OCI-LY7 (cell line): Measurements from ENCODE around the gene DAB1. TPM values are rescaled to one million over a fixed set of nuclear protein-coding genes. Genes with fewer than 3 reads are reported as not detected.

Experiments
- BruUV-seq: library from RNA; stranded (reverse); fragments of 400-500 nt; replicated peaks from 2 replicates; lab custom pipeline; 2021; lab: Mats Ljungman, UMichigan
- CTCF ChIA-PET: fragments of 300-600 bp; sonication (Branson Sonifier 250); formaldehyde crosslinking; loops from one replicate; lab custom pipeline; 2022; ENCODE audit warnings: antibody characterized with exemption; ENCODE audit not compliant: unreplicated experiment; lab: Charles Lee
- POLR2A ChIA-PET: fragments of 300-600 bp; sonication (Branson Sonifier 250); formaldehyde crosslinking; loops from one replicate; lab custom pipeline; 2022; ENCODE audit warnings: antibody characterized with exemption; lab: Charles Lee
- DNase-seq: peaks from one replicate; pipeline ENCODE4 v3.0.0-alpha.2; 2015; ENCODE audit warnings: low spot score
- H2AFZ ChIP-seq: fragments of 200-600 bp; sonication (generic), shearing (Covaris generic); 2 replicates; pipeline ENCODE4 v1.6.1; 2014; ENCODE audit warnings: mild to moderate bottlenecking, antibody characterized with exemption, low read length, moderate library complexity
- H3K27ac ChIP-seq: fragments of 200-600 bp; sonication (generic); 2 replicates; pipeline ENCODE4 v1.5.1; 2014; ENCODE audit warnings: mixed run types, low read depth, mild to moderate bottlenecking, moderate library complexity, low read length, inconsistent platforms; ENCODE audit not compliant: poor library complexity, severe bottlenecking
- H3K36me3 ChIP-seq: fragments of 200-600 bp; sonication (generic); 2 replicates; pipeline ENCODE4 v1.6.1; 2014; ENCODE audit warnings: mild to moderate bottlenecking, antibody characterized with exemption, low read length, moderate library complexity, mixed read lengths; ENCODE audit not compliant: insufficient read depth
- H3K4me1 ChIP-seq: fragments of 200-600 bp; sonication (generic); 2 replicates; pipeline ENCODE4 v1.5.1; 2014; ENCODE audit warnings: mild to moderate bottlenecking, low read length; ENCODE audit not compliant: insufficient read depth, poor library complexity, severe bottlenecking
- H3K4me2 ChIP-seq: fragments of 200-600 bp; sonication (generic); 2 replicates; pipeline ENCODE4 v1.6.1; 2014; ENCODE audit warnings: mild to moderate bottlenecking, low read length
- H3K4me3 ChIP-seq: fragments of 200-600 bp; sonication (generic); 2 replicates; pipeline ENCODE4 v1.5.1; 2014; ENCODE audit warnings: mild to moderate bottlenecking, low read depth, low read length; ENCODE audit not compliant: poor library complexity, severe bottlenecking
- H3K79me2 ChIP-seq: fragments of 200-600 bp; sonication (generic); 2 replicates; pipeline ENCODE4 v1.6.1; 2016; ENCODE audit warnings: low read depth, mild to moderate bottlenecking, low read length, moderate library complexity, mixed read lengths; ENCODE audit not compliant: insufficient read depth
- H3K9me2 ChIP-seq: fragments of 200-600 bp; sonication (generic); 2 replicates; pipeline ENCODE4 v1.6.1; 2016; ENCODE audit warnings: mild to moderate bottlenecking, low read length, mixed read lengths; ENCODE audit not compliant: insufficient read depth
- H3K9me3 ChIP-seq: fragments of 200-600 bp; sonication (generic); 2 replicates; pipeline ENCODE4 v1.6.1; 2014; ENCODE audit warnings: mild to moderate bottlenecking, mixed run types, low read length, mixed read lengths
- H4K20me1 ChIP-seq: fragments of 200-600 bp; sonication (generic); 2 replicates; pipeline ENCODE4 v1.6.1; 2014; ENCODE audit warnings: mild to moderate bottlenecking, antibody characterized with exemption, low read length, moderate library complexity, mixed read lengths; ENCODE audit not compliant: insufficient read depth
- CTCF ChIP-seq: fragments of 200-600 bp; sonication (generic); conservative IDR thresholded peaks from 2 replicates; pipeline ENCODE4 v1.5.1; 2014; ENCODE audit warnings: mild to moderate bottlenecking, antibody characterized with exemption, low read length, moderate library complexity, mixed read lengths
- EZH2phosphoT487 ChIP-seq: fragments of 200-600 bp; sonication (generic); IDR thresholded peaks from 2 replicates; pipeline ENCODE4 v1.6.1; 2018; ENCODE audit warnings: low read depth, borderline replicate concordance, mild to moderate bottlenecking, mixed run types, antibody characterized with exemption, low read length, moderate library complexity, mixed read lengths
- intact Hi-C: fragments of 100-400 bp; cut with micrococcal nuclease; formaldehyde crosslinking; loops from one replicate; pipeline ENCODE4 v1.10.0; 2022; ENCODE audit not compliant: unreplicated experiment
- total RNA-seq, 2 experiments: library from RNA; depleted of rRNA in 1 of 2; stranded (reverse); fragments of >200 nt in 1 of 2; shearing (Covaris generic) in 1 of 2; gene quantifications; 2 replicates each; pipeline ENCODE4 v1.2.3, GENCODE V29; 2014 to 2022

The DAB1 gene
- total RNA-seq, 2 experiments from 2014 or later = not detected

GRCh38 chr1:57255945-57256344 is 167.9 kb downstream of the DAB1 start:
- no peaks in the 10 kb centered on the region for H3K4me1 ChIP-seq
- no peaks in the 10 kb centered on the region for H3K9me2 ChIP-seq
- no peak overlapping the region for H3K4me2 ChIP-seq
- H3K27ac ChIP-seq = no peak overlapping the region
- ChIA-PET CTCF (no interaction called here), POLR2A (no interaction called here)
- no peaks in the 10 kb centered on the region for H3K36me3 ChIP-seq
- intact Hi-C loops = no loop called here
- H3K9me3 ChIP-seq = no peaks in the 10 kb centered on the region
- no TSS peak for BruUV-seq
- no peak overlapping the region for H2AFZ ChIP-seq
- TF ChIP-seq EZH2phosphoT487 (no peak), CTCF (no peak)
- H3K79me2 ChIP-seq = no peaks in the 10 kb centered on the region
- no peaks in the 10 kb centered on the region for H4K20me1 ChIP-seq
- H3K4me3 ChIP-seq = no peak overlapping the region
- no peak for DNase-seq

- H3K9me3 ChIP-seq = no peaks in the 10 kb centered on the region
- CTCF ChIA-PET = no interaction called here
- no peaks in the 10 kb centered on the region for H4K20me1 ChIP-seq
- no peaks in the 10 kb centered on the region for H3K9me2 ChIP-seq
- POLR2A ChIA-PET = no interaction called here
- H3K4me1 ChIP-seq = no peaks in the 10 kb centered on the region
- intact Hi-C loops = no loop called here
- no peak overlapping the region for H3K4me3 ChIP-seq
- H3K4me2 ChIP-seq = no peak overlapping the region
- no peaks in the 10 kb centered on the region for H3K36me3 ChIP-seq
- no peak overlapping the region for H2AFZ ChIP-seq
- H3K27ac ChIP-seq = no peak overlapping the region
- DNase-seq = no peak
- no peak for TF ChIP-seq CTCF
- no peak for TF ChIP-seq EZH2phosphoT487
- no peaks in the 10 kb centered on the region for H3K79me2 ChIP-seq
- BruUV-seq = no TSS peak
Measured at GRCh38 chr1:57254022-57254421, 169.8 kb downstream of the DAB1 start.

GRCh38 chr1:57252597-57253294 is 171.1 kb downstream of the DAB1 start:
- H3K4me2 ChIP-seq = no peak overlapping the region
- no peaks in the 10 kb centered on the region for H3K9me3 ChIP-seq
- H3K9me2 ChIP-seq = no peaks in the 10 kb centered on the region
- H4K20me1 ChIP-seq = no peaks in the 10 kb centered on the region
- TF ChIP-seq EZH2phosphoT487 (no peak), CTCF (no peak)
- DNase-seq = no peak
- H3K4me1 ChIP-seq = no peaks in the 10 kb centered on the region
- H3K27ac ChIP-seq = no peak overlapping the region
- no peaks in the 10 kb centered on the region for H3K36me3 ChIP-seq
- BruUV-seq = no TSS peak
- ChIA-PET POLR2A (no interaction called here), CTCF (no interaction called here)
- intact Hi-C loops = no loop called here
- no peaks in the 10 kb centered on the region for H3K79me2 ChIP-seq
- no peak overlapping the region for H3K4me3 ChIP-seq
- H2AFZ ChIP-seq = no peak overlapping the region
